Endothelial cell of umbilical vein (primary cell): ENCODE measurements around the gene NFKBIA. TPM values are rescaled to one million over a fixed set of nuclear protein-coding genes. Genes with fewer than 3 reads are reported as not detected.

Experiments
- BruUV-seq: library from RNA; stranded (reverse); fragments of 400-500 nt; replicated peaks from 2 replicates; lab custom pipeline; 2021; lab: Mats Ljungman, UMichigan
- CTCF ChIA-PET: fragments of 300-600, 350-600 bp; sonication (Branson Sonifier 250); formaldehyde crosslinking; loops from one replicate; lab custom pipeline; 2021; ENCODE audit warnings: antibody characterized with exemption, inconsistent platforms; lab: Charles Lee
- POLR2A ChIA-PET: fragments of 300-600, 350-600 bp; sonication (Branson Sonifier 250); formaldehyde crosslinking; loops from one replicate; lab custom pipeline; 2021; ENCODE audit warnings: antibody characterized with exemption, inconsistent platforms; lab: Charles Lee
- DNase-seq: peaks from one replicate; pipeline ENCODE4 v3.0.0-alpha.2; 2011; ENCODE audit warnings: low read depth, low spot score
- FAIRE-seq: peaks from 2 replicates; lab custom pipeline; 2011; peaks lifted over from hg19 to GRCh38; lab: Jason Lieb, UNC
- H2AFZ ChIP-seq: 2 replicates; pipeline ENCODE4 v1.6.0; 2012; ENCODE audit warnings: low read depth, low read length, control low read depth, inconsistent platforms
- H3K27ac ChIP-seq: 2 replicates; pipeline ENCODE4 v1.5.1; 2011; ENCODE audit warnings: low read depth, mild to moderate bottlenecking, control low read depth, low read length, moderate library complexity; ENCODE audit not compliant: insufficient read depth
- H3K27me3 ChIP-seq, 2 experiments: 2 replicates each; pipeline versions ENCODE4 v1.6.0 to v1.6.1; 2011; ENCODE audit warnings: low read length in 2 of 2, mixed read lengths in 1 of 2; ENCODE audit not compliant: control insufficient read depth in 2 of 2, insufficient read depth in 2 of 2
- H3K36me3 ChIP-seq, 2 experiments: 2 replicates in 1 of 2; 3 replicates in 1 of 2; pipeline ENCODE4 v1.5.1; 2011; ENCODE audit warnings: low read length in 2 of 2, mild to moderate bottlenecking in 1 of 2, moderate library complexity in 1 of 2; ENCODE audit not compliant: control insufficient read depth in 2 of 2, insufficient read depth in 2 of 2; ENCODE audit errors: extremely low read depth in 1 of 2
- H3K4me1 ChIP-seq: 3 replicates; pipeline ENCODE4 v1.5.1; 2011; ENCODE audit warnings: mild to moderate bottlenecking, low read length; ENCODE audit not compliant: control insufficient read depth, insufficient read depth; ENCODE audit errors: extremely low read depth
- H3K4me2 ChIP-seq: 2 replicates; pipeline ENCODE4 v1.6.1; 2011; ENCODE audit warnings: low read length, control low read depth, mixed read lengths; ENCODE audit not compliant: insufficient read depth
- H3K4me3 ChIP-seq, 3 experiments: fragments of 200-600 bp in 1 of 3; sonication (generic), shearing (Covaris generic) in 1 of 3; replicated peaks in 1 of 3; 2 replicates each; pipeline ENCODE4 v1.5.1; 2011 to 2016; ENCODE audit warnings: control low read depth in 3 of 3, low read length in 3 of 3, mild to moderate bottlenecking in 2 of 3, inconsistent platforms in 1 of 3, low read depth in 1 of 3, moderate library complexity in 1 of 3; ENCODE audit not compliant: insufficient read depth in 1 of 3
- H3K79me2 ChIP-seq: 2 replicates; pipeline ENCODE4 v1.6.0; 2012; ENCODE audit warnings: low read length, inconsistent platforms; ENCODE audit not compliant: control insufficient read depth, insufficient read depth
- H3K9ac ChIP-seq: replicated peaks from 2 replicates; pipeline ENCODE3; 2011; ENCODE audit warnings: low read length, control low read depth; ENCODE audit not compliant: insufficient read depth; ENCODE audit errors: extremely low read depth
- H3K9me1 ChIP-seq: replicated peaks from 3 replicates; pipeline ENCODE4 v1.6.0; 2011; ENCODE audit warnings: mild to moderate bottlenecking, low read length; ENCODE audit not compliant: control insufficient read depth, insufficient read depth; ENCODE audit errors: extremely low read depth
- H3K9me3 ChIP-seq: replicated peaks from 2 replicates; pipeline ENCODE4 v1.5.1; 2012; ENCODE audit warnings: low read length, inconsistent platforms; ENCODE audit not compliant: control insufficient read depth, insufficient read depth
- H4K20me1 ChIP-seq: replicated peaks from 2 replicates; pipeline ENCODE3; 2011; ENCODE audit warnings: mild to moderate bottlenecking, low read length; ENCODE audit not compliant: control insufficient read depth, insufficient read depth; ENCODE audit errors: extremely low read depth
- EZH2 ChIP-seq: IDR thresholded peaks from 2 replicates; pipeline ENCODE4 v1.6.1; 2012; ENCODE audit warnings: borderline replicate concordance, low read depth, mild to moderate bottlenecking, moderate library complexity, low read length, inconsistent platforms; ENCODE audit not compliant: severe bottlenecking
- FOS ChIP-seq: IDR thresholded peaks from 2 replicates; pipeline ENCODE4 v1.6.1; 2011; ENCODE audit warnings: mild to moderate bottlenecking, low read length, moderate library complexity, borderline replicate concordance; ENCODE audit not compliant: insufficient read depth
- GATA2 ChIP-seq: IDR thresholded peaks from 2 replicates; pipeline ENCODE4 v1.7.0; 2011; ENCODE audit warnings: low read depth, mild to moderate bottlenecking, moderate library complexity, mixed read lengths, low read length; ENCODE audit not compliant: insufficient read length, insufficient read depth
- JUN ChIP-seq: IDR thresholded peaks from 2 replicates; pipeline ENCODE4 v1.6.1; 2011; ENCODE audit warnings: borderline replicate concordance, low read depth; ENCODE audit not compliant: insufficient read length, insufficient read depth
- MYC ChIP-seq: IDR thresholded peaks from one replicate; pipeline ENCODE4 v1.6.1; 2011; ENCODE audit warnings: mild to moderate bottlenecking, low read depth, low read length
- POLR2A ChIP-seq: IDR thresholded peaks from 2 replicates; pipeline ENCODE4 v1.6.1; 2012; ENCODE audit warnings: low read depth, mild to moderate bottlenecking, control low read depth, low read length
- POLR2AphosphoS5 ChIP-seq: IDR thresholded peaks from 2 replicates; pipeline ENCODE4 v1.6.1; 2012; ENCODE audit warnings: low read depth, mild to moderate bottlenecking, control low read depth, low read length, moderate library complexity; ENCODE audit not compliant: insufficient read depth
- dilution Hi-C: fragments of 300-500 bp; cut with MboI; formaldehyde crosslinking; loops from one replicate; pipeline ENCODE4 v1.15.0; 2019; ENCODE audit warnings: low sequenced_read_pairs; ENCODE audit not compliant: extremely low pct_ligation_motif_present
- intact Hi-C: fragments of 100-400 bp; cut with micrococcal nuclease; formaldehyde crosslinking; loops from one replicate; pipeline ENCODE4 v1.10.0; 2022
- polyA plus RNA-seq, 4 experiments: library from polyadenylated mRNA; depleted of rRNA in 3 of 4; stranded (reverse) in 3 of 4; unstranded in 1 of 4; fragments of >200 nt; gene quantifications; 2 replicates each; pipeline versions ENCODE4 v1.2.1 to v1.2.3, GENCODE V29; 2011 to 2012; ENCODE audit warnings: missing spikeins in 1 of 4
- total RNA-seq: library from RNA; stranded (reverse); gene quantifications from 2 replicates; pipeline ENCODE4 v1.2.3, GENCODE V29; 2021
- TF ChIP-seq, protein P1 (sequence below), 2 donors: IDR thresholded peaks; 1 replicate in 1 of 2; 2 replicates in 1 of 2; pipeline ENCODE4 v1.5.1; 2011; ENCODE audit warnings: low read length in 2 of 2, mild to moderate bottlenecking in 2 of 2, moderate library complexity in 2 of 2, control low read depth in 1 of 2, inconsistent platforms in 1 of 2, low read depth in 1 of 2; ENCODE audit not compliant: insufficient read depth in 1 of 2; ENCODE audit errors: extremely low read depth in 1 of 2
- TF ChIP-seq, protein P2 (sequence below): IDR thresholded peaks from 2 replicates; pipeline ENCODE4 v1.6.1; 2011; ENCODE audit not compliant: insufficient read depth, insufficient read length

Gene NFKBIA
- total and polyA plus RNA-seq, 2 donors (not counting 3 experiments of a cell fraction or from before 2014, with no cell fraction given) = 55.7 to 82.8 TPM

DNA sequence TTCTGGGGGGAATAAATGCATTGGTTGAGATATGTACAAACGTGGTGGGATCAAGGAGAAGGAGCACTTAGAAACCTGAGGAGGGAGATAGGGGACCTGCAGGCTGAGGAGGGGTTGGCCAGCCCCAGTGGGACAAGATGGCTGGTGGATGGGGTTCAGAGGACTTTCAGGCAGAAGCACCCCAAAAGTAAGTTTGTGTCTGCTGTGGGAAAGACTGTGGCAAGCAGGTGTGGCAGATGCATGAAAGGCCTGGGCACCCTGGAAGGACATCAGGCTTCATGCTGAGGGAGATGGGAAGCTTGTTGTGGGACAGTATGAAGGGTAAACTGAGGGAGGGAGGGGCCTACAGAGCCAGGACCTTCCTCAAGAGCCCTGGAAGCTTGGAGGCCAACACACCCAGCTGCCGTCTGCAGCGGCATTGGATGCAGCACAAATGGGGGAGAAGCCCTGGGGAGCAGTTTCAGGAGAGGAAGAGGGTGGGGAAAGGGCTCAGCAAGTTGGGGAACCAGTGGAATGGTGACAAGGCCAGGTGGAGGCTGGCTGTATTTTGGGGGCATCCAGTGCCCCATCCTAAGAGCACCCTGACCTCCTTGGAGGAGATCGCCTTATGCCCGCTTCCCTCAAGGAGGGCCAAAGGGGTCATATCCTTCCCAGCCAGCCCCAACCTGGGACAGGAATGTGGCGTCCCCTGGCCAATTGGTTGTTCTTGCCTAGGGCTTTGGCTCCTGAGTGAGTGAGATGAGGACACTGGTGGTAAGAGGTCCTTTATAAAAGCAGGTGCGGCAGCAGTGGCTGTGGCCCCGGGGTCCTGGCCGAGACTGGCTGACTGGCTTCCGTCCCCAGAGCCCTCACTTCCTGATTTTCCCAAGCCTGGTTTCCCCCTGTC is 20.7 kb downstream of the NFKBIA start:
- Histone ChIP-seq H3K9me1 (no peaks in the 10 kb centered on the region), H3K27me3 (no peaks in the 10 kb centered on the region), H2AFZ (peak overlapping the region; percentile 52), H3K36me3 (no peaks in the 10 kb centered on the region), H3K4me1 (peaks cover 24% of the 10 kb centered on the region), H3K79me2 (no peaks in the 10 kb centered on the region), H3K4me2 (no peak overlapping the region), H3K4me3 (no peak overlapping the region), H3K9ac (peak overlapping the region; percentile 40), H3K9me3 (no peaks in the 10 kb centered on the region), H3K27ac (peak overlapping the region; percentile 80), H4K20me1 (no peaks in the 10 kb centered on the region)
- POLR2A ChIA-PET = interaction anchor here (1.2 to 2.3 kb wide), 2 partner anchors 9 to 20 kb away, joined by 7 to 8 read pairs; partner anchors contain the start of gene NFKBIA
- DNase-seq (no peak), FAIRE-seq (no peak)
- dilution Hi-C loops = no loop called here
- no peak for TF ChIP-seq JUN
- TF ChIP-seq, protein P1, sequence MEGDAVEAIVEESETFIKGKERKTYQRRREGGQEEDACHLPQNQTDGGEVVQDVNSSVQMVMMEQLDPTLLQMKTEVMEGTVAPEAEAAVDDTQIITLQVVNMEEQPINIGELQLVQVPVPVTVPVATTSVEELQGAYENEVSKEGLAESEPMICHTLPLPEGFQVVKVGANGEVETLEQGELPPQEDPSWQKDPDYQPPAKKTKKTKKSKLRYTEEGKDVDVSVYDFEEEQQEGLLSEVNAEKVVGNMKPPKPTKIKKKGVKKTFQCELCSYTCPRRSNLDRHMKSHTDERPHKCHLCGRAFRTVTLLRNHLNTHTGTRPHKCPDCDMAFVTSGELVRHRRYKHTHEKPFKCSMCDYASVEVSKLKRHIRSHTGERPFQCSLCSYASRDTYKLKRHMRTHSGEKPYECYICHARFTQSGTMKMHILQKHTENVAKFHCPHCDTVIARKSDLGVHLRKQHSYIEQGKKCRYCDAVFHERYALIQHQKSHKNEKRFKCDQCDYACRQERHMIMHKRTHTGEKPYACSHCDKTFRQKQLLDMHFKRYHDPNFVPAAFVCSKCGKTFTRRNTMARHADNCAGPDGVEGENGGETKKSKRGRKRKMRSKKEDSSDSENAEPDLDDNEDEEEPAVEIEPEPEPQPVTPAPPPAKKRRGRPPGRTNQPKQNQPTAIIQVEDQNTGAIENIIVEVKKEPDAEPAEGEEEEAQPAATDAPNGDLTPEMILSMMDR (IDR thresholded peaks at IDR 0.05; ENCODE audit: extremely low read depth in 1 of 2, insufficient read depth in 1 of 2, low read depth in 1 of 2, low read length in 2 of 2) = no peak
- TF ChIP-seq EZH2 = no peak
- no peak for TF ChIP-seq GATA2
- TF ChIP-seq POLR2AphosphoS5 = no peak
- TF ChIP-seq MYC = no peak
- TF ChIP-seq FOS = no peak
- TF ChIP-seq POLR2A = no peak
- TF ChIP-seq, protein P2, sequence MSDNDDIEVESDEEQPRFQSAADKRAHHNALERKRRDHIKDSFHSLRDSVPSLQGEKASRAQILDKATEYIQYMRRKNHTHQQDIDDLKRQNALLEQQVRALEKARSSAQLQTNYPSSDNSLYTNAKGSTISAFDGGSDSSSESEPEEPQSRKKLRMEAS = no peak
- intact Hi-C loops = loop anchor here (1.0 kb wide), 3 partner anchors 19 to 92 kb away; partner anchors contain the start of genes NFKBIA and PSMA6
- BruUV-seq = TSS peak; percentile 57
- CTCF ChIA-PET = interaction anchor here (0.6 to 2.6 kb wide), 12 partner anchors 9 to 154 kb away, joined by 3 to 12 read pairs (median 4); partner anchors contain the start of genes NFKBIA and PSMA6
